ENCODE data around the gene KLRF2.

KLRF2 gene

DNA sequence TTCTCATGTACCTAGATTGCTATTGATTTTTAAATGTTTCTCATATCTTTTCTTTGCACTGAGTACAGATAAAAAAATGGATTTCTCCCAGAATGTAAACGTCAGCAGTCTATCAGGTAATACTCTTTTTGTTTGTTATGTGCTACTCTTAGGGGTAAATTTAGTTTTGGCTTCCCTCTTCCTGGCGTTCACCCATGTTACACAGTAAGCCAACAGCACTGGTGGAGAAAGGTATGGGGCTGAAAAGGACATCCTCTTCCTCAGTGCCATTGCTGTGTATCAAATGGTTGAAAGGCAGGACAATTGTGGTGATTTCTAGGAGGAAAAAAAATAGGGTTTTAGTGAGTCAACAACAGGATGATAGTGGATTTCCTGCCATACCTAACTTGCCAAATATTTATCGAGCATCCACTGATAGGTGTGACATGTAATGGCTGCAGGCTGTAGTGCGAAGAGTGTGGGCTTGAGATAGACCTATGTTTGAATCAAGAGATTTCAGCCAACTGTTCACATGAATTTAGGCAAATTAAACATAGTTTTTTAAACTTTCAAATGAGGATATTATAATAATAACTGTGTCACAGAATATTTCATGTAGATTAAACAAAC is 7.5 kb downstream of the KLRF2 start:
- no peak for DNase-seq

DNA sequence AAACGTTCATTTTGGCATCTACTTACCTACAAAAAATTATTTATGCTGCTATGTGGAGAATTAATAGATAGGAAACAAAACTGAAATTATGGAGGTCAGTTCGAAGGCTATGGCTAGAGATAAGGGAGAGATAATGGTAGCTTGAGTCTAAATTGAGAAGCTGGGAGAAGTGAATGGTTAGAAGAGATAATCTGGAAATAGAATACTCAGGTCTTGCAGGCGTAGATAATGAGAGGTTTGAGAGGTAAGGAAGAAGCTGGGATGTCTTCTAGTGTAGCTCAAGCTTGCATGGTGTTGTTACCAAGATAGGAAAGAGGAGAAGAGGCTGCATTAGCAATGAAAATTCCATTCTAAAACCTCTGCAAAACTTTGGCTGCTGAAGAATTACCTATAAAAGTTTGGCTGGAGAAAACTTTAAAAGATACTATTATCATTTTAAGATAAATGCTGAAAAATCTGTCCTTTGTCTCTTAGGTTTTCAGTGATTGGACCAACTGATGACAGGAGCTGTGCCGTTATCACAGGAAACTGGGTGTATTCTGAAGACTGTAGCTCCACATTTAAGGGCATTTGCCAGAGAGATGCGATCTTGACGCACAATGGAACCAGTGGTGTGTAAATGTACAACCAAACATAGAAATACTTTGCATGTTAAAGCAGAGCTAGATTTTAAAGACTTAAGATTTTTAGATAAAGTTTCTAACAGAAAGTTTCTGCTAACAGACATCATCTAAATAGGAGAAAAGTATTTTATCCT is 14.1 kb downstream of the KLRF2 start:
- DNase-seq, result no peak

DNA sequence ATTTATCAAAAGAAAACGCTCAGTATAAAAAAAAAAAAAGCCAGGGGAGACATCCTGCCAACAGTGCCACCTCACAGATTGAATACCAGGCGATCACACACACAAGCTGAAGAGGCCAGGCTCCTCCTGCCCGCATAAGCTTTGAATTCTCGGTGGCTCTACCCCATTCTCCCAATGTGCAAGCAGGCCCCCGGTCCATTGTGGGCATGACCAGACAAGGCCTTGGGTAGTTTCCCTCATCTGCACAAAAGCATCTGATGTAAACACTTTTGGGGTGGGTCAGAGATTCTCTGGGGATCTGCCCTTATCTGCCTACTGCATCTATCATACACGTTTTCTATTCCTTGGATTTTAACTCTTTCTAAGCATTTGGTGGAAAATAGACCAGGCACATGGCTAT is 16.2 kb downstream of the KLRF2 start:
- DNase-seq, result no peak

DNA sequence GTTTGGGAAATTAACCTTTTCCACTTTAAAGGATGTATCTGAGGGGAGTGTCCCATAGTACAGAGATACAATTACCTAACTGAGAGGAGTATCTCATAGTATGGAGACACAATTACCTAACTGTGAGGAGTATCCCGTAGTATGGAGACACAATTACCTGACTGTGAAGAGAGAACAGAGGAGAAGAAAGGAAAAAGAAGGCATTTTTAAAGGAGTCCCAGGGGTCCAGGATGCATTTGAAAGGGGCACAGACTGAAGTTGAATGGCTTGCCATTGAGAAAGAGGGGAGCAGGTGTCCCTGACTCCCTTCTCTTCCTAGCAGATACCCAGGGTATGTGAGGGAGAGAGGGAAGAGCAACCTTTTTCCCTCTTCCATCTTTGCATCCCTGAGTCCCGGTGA is 17.9 kb downstream of the KLRF2 start:
- DNase-seq, result no peak

DNA sequence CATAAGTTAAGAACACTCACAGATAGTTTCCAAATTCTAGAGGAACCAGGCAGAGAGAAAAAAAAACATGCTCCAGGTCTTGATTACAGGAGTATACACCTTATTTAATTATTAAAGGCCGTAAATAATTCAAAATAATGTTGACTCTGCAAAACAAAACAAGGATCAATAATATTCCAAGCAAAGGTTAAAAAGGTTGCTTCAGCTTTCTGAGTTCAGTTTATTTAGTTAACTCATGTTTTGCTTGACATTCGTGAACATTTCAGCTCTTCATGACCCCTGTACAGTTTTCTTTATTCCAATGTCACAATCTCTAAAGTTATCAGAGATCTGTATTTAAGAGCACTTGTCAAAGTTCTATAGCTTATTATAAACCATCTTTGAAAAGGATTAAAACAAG is 19.6 kb downstream of the KLRF2 start:
- DNase-seq, result no peak

DNA sequence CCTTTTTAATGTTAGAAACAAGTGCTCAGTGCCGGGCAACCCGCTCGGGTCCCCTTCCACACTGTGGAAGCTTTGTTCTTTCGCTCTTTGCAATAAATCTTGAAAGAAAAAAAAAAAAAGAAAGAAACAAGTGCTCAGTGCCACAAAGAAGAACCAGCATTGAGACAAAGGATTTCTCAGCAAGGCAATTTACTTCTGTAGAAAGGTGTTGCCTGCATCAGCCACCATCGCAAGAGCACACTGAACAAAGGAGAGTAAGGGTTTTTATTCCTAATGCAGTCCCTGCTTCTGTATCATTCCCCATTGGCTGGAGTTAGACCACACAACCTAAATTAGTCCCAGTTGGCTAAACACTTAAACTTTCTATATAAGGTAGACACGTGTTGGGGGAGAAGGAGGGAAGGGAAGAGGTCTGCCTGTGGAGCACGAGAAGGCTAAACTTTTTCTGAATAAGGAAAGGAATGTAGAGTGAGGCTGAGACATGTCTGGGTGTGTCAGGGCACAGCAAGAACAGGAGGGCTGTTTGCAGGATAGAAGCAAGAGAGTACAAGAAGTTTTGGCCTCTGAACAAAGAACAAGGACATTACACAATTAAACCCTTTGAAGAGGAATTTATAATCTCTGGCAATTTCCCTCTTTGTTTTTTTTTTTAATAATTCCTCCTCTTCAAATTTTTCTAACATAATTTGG is 21.4 kb downstream of the KLRF2 start:
- DNase-seq, result no peak

DNA sequence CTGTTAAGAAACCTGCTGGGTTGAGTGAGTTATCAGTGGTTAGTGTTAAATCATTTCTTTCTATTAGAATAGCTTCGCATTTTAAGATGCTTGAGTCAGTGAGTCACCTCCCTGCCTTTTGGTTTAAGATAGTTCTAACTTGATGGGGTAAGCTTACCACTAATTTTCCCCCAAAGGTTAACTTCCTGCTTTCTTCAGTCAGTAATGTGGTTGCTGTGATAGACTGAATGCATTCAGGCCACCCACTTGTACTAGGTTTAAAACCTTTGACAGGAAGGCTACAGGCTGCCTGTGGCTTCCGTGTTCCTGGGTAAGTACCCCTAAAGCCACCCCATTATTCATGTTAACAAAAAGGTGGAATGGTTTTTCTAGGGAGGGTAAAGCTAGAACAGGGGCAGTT is 25.6 kb downstream of the KLRF2 start:
- peak; percentile 3 to 47 (median 40) for DNase-seq

DNA sequence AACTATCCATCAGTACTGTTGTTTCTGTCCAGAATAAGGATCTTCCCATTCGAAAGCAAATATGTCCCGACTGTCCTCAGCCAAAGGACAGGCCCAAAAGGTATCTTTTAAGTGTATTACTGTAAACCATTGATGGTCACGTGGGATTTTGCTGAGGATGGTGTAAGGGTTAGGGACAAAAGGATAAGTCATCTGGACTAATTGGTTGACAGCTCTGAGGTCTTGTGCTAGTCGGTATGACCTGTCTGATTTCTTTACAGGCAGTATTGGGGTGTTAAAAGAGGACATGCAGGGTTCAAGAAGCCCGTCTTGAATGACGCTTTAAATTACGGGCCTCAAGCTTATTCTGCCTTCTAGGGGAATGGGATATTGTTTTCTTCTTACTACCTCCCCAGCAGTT is 26.5 kb downstream of the KLRF2 start:
- DNase-seq, result no peak

DNA sequence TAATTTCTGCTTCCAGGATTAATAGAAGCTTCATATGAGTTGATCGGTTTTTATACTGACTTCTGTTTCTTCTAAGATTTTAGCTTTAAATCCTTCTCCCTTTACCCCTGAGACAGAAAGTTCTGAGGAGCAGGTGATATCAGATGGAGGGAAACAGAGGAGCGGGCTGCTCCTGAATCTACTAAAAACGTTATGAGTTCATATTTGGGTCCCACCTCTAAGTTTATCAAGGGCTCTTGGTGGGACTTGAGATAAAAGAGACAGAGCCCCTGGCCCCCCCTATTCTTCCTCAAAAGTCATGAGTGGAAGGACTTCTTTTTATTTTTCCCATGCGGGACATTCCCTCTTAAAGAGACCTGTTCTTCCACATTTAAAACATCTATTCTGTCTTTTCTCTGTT is 27.1 kb downstream of the KLRF2 start:
- DNase-seq, result no peak

DNA sequence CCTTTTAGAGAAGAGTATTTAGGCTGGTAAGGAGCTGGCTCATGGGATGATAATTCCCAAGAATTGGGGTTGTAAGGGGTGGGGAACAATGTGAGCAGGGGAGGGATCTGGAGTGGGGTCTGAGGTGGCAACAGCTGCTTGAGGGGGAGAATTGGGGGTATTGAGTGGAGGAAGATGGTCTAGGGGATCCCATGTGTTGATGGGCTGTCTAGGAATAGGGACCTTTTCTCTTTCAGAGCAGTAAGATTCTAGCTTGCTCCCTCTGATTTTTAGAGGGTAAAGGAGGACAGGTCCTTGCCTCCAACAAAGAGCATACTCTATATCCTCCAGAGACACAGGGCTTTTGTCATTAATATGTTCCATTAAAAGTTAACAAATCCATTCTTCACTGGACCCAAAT is 28.4 kb downstream of the KLRF2 start:
- DNase-seq, result no peak

DNA sequence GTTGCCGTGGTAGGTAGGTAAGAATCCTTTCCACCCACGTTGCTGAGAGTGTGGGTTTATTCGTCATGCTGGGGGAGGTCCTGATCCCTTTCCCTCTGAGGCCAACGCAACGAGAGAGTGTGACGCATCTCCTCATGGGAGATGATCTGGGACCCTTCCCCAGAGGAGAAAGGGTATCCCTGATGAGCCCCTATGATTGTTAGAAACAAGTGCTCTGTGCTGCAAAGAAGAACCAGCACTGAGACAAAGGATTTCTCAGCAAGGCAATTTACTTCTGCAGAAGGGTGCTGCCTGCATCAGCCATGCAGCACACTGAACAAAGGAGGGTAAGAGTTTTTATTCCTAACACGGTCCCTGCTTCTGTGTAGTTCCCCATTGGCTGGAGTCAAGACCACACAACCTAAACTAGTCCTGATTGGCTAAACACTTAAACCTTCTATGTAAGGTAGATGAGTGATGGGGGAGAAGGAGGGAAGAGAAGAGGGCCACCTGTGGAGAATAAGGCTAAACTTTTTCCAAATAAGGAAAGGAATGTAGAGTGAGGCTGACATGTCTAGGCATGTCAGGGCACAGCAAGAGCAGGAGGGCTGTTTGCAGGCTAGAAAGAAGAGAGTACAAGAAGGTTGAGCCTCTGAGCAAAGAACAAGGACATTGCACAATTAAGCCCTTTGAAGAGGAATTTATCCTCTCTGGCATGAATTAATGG is 29.6 kb downstream of the KLRF2 start:
- DNase-seq, result no peak

DNA sequence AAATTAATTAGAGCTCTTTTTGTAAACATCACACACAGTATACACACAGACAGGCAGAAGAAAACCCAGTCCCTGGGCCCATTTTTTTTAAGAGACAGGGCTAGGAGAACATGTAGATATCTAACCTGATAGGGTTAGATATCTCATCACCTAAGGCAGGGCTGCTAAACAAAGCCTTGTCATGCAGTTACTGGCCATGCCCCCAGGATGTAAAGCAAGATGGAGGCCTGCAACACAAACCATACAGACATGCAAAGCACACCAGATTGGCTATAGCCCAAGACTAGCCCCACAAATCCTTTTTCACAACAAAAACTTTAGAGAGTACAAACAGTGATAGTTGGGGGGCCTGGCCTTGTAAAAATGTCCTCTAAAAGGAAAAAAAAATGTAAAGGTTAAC is 30.4 kb downstream of the KLRF2 start:
- DNase-seq, result no peak

DNA sequence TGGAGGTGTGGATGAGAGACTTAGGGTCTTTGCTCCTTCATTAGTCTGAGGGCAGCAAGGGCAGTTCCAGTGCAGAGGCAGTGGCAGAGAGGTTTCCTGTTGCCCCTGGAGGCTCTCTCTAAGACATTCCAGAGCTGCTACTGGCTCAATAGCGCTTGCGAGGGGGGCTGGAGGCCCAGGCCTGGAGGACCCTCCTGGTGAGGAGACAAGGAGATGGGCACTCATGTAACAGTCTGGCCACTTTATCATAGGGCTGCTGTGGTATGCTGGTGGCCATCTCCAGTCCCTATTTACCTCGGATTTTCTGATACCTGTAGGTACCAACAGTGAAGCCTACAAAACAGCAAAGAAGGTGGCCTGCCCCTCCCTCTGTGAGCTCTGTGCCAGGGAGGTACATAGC is 38.2 kb downstream of the KLRF2 start:
- DNase-seq, result no peak

DNA sequence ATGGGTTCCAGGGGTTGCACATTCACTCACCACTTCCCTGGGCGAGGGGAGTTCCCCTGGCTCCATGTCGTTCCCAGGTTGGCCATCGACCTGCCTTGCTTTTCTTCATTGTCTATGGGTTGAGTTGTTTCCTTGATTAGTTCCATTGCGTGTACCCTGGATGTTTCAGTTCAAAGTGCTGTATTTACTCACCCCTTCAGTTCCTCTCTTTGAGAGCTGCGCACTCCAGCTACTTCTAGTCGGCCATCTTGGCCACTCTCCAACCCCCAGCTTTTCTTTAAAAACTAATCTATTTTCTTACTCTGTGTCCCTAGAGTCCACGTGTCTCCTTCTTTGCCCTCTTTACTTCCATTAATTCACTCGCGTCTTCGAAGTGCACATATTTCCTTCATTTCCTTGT is 39.2 kb downstream of the KLRF2 start:
- DNase-seq, result no peak

DNA sequence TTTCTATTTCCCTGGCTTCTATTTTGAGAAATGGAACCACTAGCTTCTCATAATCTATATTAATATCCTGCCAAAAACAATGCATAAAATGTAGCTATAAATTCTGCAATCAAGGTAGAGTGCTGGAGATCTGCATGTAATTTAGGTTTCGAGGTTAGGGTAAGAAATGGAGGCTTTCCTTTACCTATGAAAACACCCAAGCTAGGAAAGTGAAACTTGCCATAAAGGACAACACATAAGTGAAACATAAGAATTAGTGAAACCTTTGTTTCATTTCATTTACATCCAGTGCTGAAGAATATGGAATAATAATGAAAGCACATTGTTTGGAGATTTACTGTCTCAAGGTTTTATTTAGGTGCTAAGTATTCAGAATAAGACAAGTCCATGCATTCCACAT is 41.1 kb downstream of the KLRF2 start:
- DNase-seq, result no peak

DNA sequence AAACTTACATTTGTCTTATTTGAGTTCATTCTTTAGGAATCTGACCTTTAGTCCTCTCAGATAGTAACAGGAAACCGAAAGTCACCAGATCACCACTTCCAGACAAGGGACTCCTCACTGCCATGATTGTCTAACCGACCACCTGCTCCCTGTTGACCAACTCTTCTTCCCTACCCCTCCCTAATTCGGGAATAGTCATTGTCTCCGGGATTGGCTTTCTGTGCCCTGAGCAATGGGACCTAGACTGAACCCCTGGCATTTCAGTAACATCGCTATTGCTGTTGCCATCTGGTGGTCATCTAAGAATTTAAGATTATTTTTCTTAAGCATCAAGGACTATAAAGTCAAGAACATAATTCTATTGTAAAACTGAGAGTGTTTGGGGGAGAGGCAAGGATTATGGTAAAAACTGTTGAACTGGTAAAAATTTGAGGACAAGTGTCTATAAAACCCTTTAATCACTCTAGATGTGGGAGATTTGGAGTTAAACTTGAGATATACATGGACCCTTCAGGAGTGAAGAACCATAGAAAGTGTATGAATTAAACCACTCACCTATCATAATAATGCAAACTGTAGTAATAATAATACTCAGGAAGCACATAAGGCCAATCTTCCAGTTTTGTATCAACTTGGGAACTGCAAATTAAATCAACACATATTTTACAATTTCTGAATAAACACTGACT is 44.6 kb downstream of the KLRF2 start:
- DNase-seq, result peak; percentile 54 to 71 (median 67)

DNA sequence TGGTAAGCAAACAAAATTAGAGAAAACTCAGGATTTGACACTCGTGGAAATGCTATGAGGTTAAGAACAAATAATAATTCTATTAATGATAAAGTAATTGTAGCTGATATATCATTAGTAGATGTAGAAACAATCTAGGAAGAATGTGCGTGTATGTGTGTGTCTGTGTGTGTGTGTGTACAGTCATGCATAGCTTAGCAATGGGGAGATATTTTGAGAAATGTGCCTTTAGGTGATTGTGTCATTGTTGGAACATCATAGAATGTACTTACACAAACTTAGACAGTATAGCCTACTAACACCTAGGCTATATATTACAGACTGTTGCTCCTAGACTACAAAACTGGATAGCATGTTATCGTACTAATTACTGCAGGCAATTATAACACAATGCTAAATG is 45.6 kb downstream of the KLRF2 start:
- no peak for DNase-seq

DNA sequence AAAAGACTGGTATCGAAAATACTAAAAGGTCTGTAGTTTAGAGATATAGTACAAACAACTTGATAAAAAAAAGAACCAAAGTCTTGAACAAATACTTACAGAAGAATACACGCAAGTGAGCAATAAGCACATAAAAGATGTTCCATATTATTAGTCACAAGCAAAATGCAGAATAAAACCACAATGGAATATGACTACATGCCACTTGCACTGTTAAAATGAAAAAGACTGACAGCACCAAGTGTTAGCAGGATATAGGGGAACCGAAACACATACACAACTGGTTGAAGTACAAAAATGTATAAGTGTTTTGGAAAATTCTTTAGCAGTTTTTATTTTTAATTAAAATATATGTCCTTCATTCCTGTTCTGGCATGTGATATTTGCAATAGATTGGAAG is 47.3 kb downstream of the KLRF2 start:
- peak in 2 of 3 donors; percentile 49 to 59 for DNase-seq

DNA sequence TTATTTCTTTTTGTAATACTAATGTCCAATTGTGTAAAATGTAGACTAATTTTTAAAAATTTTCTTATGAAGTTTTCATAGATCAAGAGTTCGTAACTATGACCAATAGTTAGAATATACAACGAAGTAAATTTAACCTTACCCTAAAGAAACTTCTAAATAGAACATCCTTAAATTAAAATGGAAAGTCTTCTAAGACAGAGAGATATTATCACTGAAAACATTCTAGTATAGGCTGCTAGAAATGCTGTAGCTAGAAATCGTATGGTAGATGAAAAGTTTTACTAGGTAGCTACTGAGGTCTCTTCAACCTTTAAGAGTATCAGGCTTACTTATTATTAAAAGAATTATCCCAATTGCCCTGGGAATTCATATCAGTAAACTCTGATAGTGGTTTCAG is 50.0 kb downstream of the KLRF2 start:
- no peak for DNase-seq

DNA sequence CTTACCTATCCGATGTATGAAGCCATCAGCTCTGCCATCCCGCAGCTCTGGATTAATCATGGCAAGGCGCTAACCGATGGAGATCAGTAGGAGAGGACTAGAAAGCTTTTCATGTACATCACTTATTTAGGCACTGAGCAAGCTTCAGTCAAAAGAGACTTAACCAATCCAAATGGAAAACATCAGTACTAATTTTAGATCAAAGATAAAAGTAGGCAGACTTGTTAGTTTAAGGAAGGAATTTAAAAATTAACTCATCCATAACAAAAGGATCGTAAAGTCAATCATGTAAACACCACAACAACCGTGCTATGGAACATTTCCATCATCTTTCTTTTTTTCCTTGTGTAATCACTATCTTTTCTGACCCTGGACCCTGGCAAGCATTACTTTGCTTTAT is 51.0 kb downstream of the KLRF2 start, which contains the start of gene CLEC2A:
Gene CLEC2A, minus strand, starts transcription at position 101 of the 400 bp plus-strand sequence. Its CDS starts 41 bp downstream, at position 60.
- DNase-seq, result no peak

DNA sequence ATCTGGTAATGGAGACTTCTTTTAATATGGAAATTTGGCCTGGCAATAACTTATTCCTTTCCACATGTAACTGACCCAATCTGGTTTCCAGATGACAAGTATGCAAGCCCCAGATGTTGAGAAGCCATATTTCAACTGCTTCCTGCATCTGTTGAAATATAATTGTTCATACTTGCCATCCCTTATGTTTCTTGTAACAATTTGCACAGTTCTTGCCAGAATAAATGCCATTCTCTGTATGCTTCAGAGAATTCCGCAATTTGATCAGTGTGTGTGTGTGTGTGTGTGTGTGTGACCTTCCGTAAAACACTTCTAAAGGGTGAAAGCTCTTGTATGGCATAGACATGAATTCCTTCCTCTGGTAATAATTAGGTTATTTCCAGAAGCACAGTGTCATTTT is 52.7 kb downstream of the KLRF2 start:
- peak; percentile 35 to 51 (median 43) for DNase-seq

DNA sequence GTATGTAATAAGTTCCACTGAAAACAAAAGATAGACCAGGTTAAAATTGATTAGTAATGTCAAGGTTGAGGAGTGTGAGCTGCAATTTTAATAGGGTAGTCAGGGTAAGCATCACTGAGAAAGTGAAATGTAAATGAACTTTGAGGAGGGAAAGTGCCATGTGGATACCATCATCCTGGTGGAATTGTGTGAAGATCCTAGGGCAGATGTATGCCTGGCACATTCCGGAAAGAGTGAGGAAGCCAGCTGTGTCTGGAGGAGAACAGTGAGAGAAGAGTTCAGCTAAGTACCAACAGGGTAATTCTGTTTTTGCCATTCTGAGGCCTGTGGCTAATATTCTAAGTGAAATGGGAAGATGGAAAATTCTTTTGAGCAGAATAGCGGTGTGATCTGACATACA is 53.7 kb downstream of the KLRF2 start:
- DNase-seq, result no peak

DNA sequence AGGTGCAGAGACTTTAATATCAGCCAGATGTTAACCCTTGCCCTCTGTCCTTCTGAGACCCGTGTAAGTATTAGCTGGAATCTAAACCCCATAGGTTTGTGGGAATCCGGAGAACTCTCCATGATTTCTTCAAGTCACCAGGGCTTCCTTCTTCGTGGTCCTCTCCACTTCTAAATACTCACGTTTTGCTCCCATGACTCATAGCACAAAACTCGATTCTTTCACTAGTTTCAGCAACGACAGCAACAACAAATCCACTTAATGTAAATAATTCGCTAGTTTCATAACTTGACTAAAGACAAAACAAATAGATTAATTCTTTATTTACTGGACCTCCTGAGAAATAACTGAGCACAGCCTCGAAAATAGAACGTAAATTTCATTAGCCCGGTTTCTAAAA is 55.3 kb downstream of the KLRF2 start:
- DNase-seq, result peak; percentile 22 to 54 (median 41)

Measured in suppressor macrophage treated with lipopolysaccharide for 1 hour (primary cell).